GM23338 (cell line): Measurements from ENCODE around the gene VPS37B.

ENCODE experiments used
- CTCF ChIP-seq, 2 experiments: fragments of 200-600 bp in 1 of 2; sonication (generic) in 1 of 2; conservative IDR thresholded peaks; 2 replicates each; pipeline versions ENCODE4 v1.5.1 to v1.6.1; 2016 to 2017; ENCODE audit warnings: antibody characterized with exemption in 2 of 2, low read depth in 2 of 2, mild to moderate bottlenecking in 2 of 2, moderate library complexity in 1 of 2
- EZH2 ChIP-seq: fragments of 200-600 bp; sonication (generic); IDR thresholded peaks from one replicate; pipeline ENCODE4 v1.8.0; 2017; ENCODE audit warnings: antibody characterized with exemption, mild to moderate bottlenecking, low read depth; ENCODE audit not compliant: unreplicated experiment
- EZH2phosphoT487 ChIP-seq: fragments of 200-600 bp; sonication (generic); IDR thresholded peaks from one replicate; pipeline ENCODE4 v1.8.1; 2018; ENCODE audit warnings: antibody characterized with exemption; ENCODE audit not compliant: unreplicated experiment
- JUNB ChIP-seq: IDR thresholded peaks from one replicate; pipeline ENCODE4 v1.6.1; 2016; ENCODE audit warnings: antibody characterized with exemption; ENCODE audit not compliant: unreplicated experiment
- POLR2AphosphoS5 ChIP-seq: IDR thresholded peaks from 2 replicates; pipeline ENCODE4 v1.6.1; 2016; ENCODE audit warnings: antibody characterized with exemption, low read depth
- REST ChIP-seq: IDR thresholded peaks from one replicate; pipeline ENCODE4 v1.6.1; 2018; ENCODE audit warnings: antibody characterized with exemption; ENCODE audit not compliant: unreplicated experiment
- ZNF114 ChIP-seq: fragments of 250-450 bp; sonication (Bioruptor Pico); IDR thresholded peaks from 2 replicates; pipeline ENCODE4 v1.5.0; 2020; ENCODE audit warnings: mild to moderate bottlenecking, moderate library complexity

- no peak for TF ChIP-seq POLR2AphosphoS5
- no peak for TF ChIP-seq CTCF (conservative IDR thresholded peaks at IDR 0.05; ENCODE audit: low read depth in 2 of 2)
- no peak for TF ChIP-seq EZH2
- TF ChIP-seq REST, result no peak
- TF ChIP-seq ZNF114 (CRISPR knock-in tag), result no peak
- no peak for TF ChIP-seq JUNB
- TF ChIP-seq EZH2phosphoT487, result no peak
Observed at GRCh38 chr12:122844366-122844971, 51.5 kb downstream of the VPS37B start.
